GM19452 (cell line): ENCODE results near the gene MMP15.
"Not testable (repeated sequence)": the region's sequence is repeated elsewhere in the genome, so short reads cannot be mapped to it uniquely, and the experiment has no call there.

Experiments used
- ATAC-seq: cut with Tn5 transposase; IDR thresholded peaks from one replicate; pipeline ENCODE4 v1.9.1; 2021; ENCODE audit not compliant: unreplicated experiment

The MMP15 gene

GRCh38 chr16:58048494-58049231 is 23.1 kb downstream of the MMP15 start:
- ATAC-seq: no peak

DNA sequence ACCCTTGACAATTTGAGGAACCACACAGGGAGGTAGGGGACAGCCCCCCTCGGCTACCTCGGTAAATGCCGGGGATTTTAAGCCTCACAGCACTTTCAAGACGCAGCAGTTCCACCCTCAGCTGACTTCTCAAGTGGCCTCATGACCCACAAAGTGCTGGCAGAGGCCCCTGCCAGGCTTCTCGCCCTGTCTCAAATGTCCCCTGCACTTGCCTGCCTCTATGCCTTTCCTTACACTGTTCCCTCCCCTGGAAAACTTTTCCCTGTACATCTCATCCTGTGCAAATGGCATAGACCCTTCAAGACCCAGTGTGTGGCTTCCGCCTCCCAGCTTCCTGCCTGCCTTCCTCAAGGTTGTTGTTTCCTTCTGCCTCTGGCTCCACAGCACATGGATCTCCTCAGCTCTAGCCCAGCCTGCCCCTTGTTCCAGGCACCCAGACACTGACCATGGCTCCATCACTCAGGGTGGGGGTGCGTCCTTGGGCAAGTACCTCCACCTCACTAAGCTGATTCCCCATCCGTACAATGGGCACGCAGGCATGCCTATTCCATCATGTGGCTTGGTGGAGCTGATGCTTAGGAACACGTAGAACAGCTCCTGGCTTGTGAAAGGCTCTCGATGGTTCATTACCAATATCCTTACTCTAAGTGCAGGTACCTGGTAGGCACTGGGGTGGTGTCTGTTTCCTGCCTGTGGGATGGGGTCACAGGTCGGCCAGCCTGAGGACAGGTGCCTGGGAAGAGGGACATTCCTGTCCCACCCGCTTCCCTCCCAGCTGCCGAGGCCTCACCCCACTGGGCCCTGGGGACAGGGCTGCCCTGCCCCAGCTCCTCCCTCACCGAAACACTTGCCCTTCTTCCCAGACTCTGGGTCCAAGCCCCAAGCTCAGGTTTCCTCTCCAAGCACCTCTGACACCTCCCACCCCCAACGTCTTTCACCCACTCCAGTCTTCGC is 24.0 kb downstream of the MMP15 start:
- no peak for ATAC-seq

- no peak for ATAC-seq
Measured at GRCh38 chr16:58051296-58051695, 25.7 kb downstream of the MMP15 start.

DNA sequence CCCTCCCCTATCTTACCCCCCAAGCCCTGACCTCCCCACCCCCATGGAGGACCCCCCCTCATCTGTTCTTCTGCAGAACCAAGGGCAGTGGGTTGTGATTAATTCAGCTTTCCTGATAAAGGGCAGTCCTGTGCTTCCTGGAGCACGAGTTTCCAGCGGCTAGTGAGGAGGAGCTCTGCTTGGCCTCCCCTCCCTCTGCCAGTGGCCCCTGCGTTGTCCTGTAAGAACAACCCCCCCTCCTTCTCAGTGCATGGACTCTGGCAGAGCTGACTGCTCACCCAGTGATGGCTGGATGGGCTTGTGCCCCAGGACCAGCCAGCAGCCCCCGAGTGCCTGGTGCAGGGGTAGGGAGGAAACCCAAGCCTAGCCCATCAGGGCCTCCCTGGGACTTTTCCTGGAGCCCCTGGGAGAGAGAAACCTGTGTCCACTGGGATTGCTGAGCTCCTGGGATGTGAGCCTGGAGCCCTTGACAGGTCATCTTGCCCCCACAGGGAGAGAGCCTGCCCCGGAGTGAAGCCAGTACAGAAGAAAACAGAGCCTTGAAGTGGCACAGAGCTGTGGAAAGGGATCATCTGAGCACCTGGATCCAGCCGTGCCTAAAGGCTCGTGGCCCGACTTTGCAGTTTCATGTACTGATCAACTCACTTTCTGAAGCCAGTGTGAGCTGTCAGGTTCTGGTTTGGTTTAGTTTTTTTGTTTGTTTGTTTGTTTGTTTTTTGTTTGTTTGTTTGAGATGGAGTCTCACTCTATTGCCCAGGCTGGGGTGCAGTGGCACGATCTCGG is 26.5 kb downstream of the MMP15 start:
- ATAC-seq: no peak

GRCh38 chr16:58053682-58054005 is 28.1 kb downstream of the MMP15 start:
- ATAC-seq: no peak

- no peak for ATAC-seq
Measured at GRCh38 chr16:58054289-58054688, 28.7 kb downstream of the MMP15 start.

GRCh38 chr16:58056580-58056979 is 31.0 kb downstream of the MMP15 start:
- no peak for ATAC-seq

DNA sequence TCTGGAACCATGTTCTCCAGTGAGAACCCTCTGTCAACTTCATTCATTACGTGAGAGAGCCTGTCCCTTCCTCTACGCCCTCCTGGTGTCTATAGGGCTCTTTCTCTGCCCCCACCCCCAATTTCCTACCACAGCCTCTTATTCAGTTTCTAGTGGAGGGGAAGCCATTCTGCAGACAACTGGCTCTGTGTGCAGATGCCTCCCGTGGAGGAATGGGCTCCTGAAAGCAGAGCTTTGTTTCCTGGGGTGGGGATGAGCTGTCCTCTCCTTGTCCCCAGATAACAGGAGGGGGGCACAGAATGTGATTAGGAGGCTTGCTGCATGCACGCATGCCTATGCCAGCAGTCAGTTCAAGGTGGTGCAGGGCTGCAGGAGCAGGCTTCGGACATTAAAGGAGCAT is 31.6 kb downstream of the MMP15 start:
- ATAC-seq: no peak

- ATAC-seq: no peak
Measured at GRCh38 chr16:58057784-58058183, 32.2 kb downstream of the MMP15 start.

DNA sequence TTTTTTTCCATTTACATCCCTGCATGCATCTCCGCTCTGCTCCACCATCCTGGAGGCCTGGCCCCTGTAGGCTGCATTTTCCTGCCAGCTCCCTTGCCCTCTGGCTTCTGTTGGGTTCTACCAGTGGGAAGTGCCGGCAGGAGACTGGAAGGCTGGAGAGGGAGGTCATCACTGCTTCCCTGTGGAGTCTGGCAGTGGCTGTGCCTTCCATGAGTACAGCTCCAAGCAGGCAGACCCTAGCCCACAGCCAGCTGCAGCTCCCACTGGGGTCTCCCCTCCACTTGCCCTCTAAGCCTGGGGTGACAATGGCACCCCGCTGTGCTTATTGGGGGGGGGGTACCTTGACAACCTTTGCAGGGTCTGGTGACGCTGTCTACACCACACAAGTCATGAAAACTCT is 37.3 kb downstream of the MMP15 start:
- ATAC-seq: no peak

- ATAC-seq: no peak
Measured at GRCh38 chr16:58063377-58064076, 38.0 kb downstream of the MMP15 start.

GRCh38 chr16:58070585-58070984 is 45.0 kb downstream of the MMP15 start:
- no peak for ATAC-seq

DNA sequence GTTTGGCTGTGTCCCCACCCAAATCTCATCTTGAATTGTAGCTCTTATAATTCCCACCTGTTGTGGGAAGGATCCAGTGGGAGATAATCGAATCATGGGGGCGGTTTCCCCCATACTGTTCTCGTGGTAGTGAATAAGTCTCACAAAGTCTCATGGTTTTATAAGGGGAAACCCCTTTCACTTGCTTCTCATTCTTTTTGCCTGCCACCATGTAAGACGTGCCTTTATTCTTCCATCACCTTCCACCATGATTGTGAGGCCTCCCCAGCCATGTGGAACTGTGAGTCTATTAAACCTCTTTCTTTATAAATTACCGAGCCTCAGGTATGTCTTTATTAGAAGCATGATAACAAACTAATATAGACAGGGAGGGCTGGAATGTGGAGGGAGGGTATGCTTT is 46.6 kb downstream of the MMP15 start:
- ATAC-seq: not testable (repeated sequence)

DNA sequence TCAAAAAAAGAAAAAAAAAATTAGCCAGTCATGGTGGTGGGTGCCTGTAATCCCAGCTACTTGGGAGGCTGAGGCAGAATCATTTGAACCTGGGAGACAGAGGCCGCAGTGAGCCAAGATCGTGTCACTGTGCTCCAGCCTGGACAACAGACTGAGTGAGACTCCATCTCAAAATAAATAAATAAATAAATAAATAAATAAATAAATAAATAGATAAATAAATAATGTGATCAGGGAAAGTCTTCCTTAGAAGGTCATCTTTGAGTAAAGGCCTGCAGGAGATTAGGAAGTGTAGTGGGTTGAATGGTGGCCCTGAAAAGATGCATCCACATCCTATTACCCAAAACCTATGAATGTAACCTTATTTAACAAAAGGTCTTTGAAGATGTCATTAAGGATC is 47.5 kb downstream of the MMP15 start:
- ATAC-seq: not testable (repeated sequence)

GRCh38 chr16:58074657-58075056 is 49.1 kb downstream of the MMP15 start:
- no peak for ATAC-seq

DNA sequence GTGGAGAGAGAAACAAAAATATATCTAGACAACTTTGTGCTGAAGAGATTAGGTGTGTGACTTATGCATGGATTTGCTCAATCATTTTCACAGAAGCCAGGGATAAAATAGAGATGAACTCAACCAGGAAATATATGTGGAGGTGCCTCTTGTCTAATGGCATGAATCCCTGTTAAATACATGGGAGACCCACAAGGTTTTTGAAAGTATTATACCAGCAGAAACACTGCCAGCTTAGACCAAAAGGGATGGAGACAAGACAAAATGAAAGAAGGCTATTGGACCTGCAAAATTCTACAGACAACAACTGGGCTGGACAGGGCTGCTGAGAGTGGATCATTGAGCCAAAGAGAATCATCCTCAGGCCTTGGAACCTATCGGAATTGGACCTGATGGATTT is 51.0 kb downstream of the MMP15 start:
- no peak for ATAC-seq

- no peak for ATAC-seq
Measured at GRCh38 chr16:58077796-58078195, 52.2 kb downstream of the MMP15 start.

DNA sequence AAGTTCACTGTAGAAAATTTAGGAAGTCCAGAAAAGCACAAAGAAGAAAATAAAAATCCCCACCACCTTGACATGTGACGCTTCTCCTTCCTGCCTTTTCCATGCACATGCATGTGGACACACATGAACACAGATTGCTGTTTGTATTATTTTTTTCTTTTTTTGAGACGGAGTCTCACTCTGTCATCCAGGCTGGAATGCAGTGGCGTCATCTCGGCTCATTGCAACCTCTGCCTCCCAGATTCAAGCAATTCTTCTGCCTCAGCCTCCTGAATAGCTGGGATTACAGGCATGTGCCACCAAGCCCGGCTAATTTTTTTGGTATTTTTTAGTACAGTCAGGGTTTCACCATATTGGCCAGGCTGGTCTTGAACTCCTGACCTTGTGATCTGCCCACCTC is 55.1 kb downstream of the MMP15 start:
- not testable (repeated sequence) for ATAC-seq

GRCh38 chr16:58082381-58082780 is 56.8 kb downstream of the MMP15 start:
- ATAC-seq: no peak

GRCh38 chr16:58084635-58085034 is 59.1 kb downstream of the MMP15 start:
- ATAC-seq: no peak

GRCh38 chr16:58085171-58085570 is 59.6 kb downstream of the MMP15 start:
- ATAC-seq: no peak
